Cardiac muscle cell (in vitro differentiated cells and primary cell): ENCODE measurements around the gene CHKA. TPM values are rescaled to one million over a fixed set of nuclear protein-coding genes. Genes with fewer than 3 reads are reported as not detected.
A peak's percentile ranks its signal among the peaks of the same experiment; 100 is the strongest.

ENCODE experiments used
- DNase-seq, 2 donors: peaks; one replicate each; pipeline versions ENCODE4 v3.0.0 to v3.0.0-alpha.2; 2010 to 2017; ENCODE audit warnings: low read depth in 1 of 2, low spot score in 1 of 2
- H3K27ac ChIP-seq: fragments of 200-600 bp; sonication (generic); 2 replicates; pipeline ENCODE4 v1.5.1; 2016
- H3K27me3 ChIP-seq: fragments of 200-600 bp; sonication (generic); 2 replicates; pipeline ENCODE4 v1.6.0; 2016; ENCODE audit warnings: control low read depth
- H3K36me3 ChIP-seq: fragments of 200-600 bp; sonication (generic); 2 replicates; pipeline ENCODE4 v1.5.1; 2016; ENCODE audit warnings: control low read depth
- H3K4me1 ChIP-seq: fragments of 200-600 bp; sonication (generic); 2 replicates; pipeline ENCODE4 v1.8.1; 2017; ENCODE audit warnings: low read depth, mild to moderate bottlenecking, mixed run types
- H3K4me3 ChIP-seq: fragments of 200-600 bp; sonication (generic); 2 replicates; pipeline ENCODE4 v1.5.1; 2016; ENCODE audit warnings: mild to moderate bottlenecking
- H3K9me3 ChIP-seq: fragments of 200-600 bp; sonication (generic); 2 replicates; pipeline ENCODE4 v1.5.1; 2017; ENCODE audit warnings: low read depth, mild to moderate bottlenecking, control low read depth
- polyA plus RNA-seq: library from polyadenylated mRNA; unstranded; fragments of >200 nt; fragmentation: Nextera tagmentation; extraction: Ambion mirVana; gene quantifications from 2 replicates; pipeline ENCODE4 v1.2.1, GENCODE V29; 2016
- total RNA-seq: library from RNA; depleted of rRNA; stranded (reverse); fragments of >200 nt; gene quantifications from 2 replicates; pipeline ENCODE4 v1.2.3, GENCODE V29; 2016
- TF ChIP-seq, protein P1 (sequence below): IDR thresholded peaks from 2 replicates; pipeline ENCODE4 v1.5.1; 2012; ENCODE audit warnings: low read depth, mild to moderate bottlenecking, low read length

Gene CHKA
- total and polyA plus RNA-seq, 2 experiments from 2014 or later = 37.6 to 143 TPM

DNA sequence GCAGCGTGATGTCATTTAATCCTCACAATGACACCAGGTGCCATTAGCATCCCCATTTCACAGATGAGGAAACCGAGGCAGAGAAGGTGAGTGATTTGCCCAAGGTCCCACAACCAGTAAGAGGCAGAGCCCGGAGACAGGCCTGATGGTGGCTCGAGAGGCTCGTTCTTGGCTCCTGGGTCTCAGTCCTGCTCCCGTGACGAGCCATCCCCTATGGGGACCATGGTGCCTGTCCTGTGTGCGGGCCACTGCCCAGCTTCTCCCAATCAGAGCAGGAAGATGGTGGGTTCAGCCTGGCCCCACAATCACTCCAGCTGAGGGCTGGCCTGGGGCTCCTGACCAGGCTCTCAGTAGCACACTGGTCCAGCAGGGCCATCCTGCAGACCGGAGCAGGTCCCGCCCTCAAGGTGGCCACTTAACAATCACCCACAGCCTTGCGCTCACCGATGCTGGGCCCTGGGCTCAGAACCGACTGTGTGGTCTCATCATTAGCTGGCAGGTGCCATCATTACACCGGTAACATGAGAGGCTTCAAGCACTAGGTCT, 107.5 kb downstream of the CHKA start:
- no peak for DNase-seq
- Histone ChIP-seq H3K4me3 (no peak overlapping the region), H3K27ac (no peak overlapping the region)

GRCh38 chr11:68012843-68013610, 108.2 kb downstream of the CHKA start:
- Histone ChIP-seq H3K27ac (no peak overlapping the region), H3K36me3 (no peaks in the 10 kb centered on the region), H3K4me3 (no peak overlapping the region), H3K27me3 (no peaks in the 10 kb centered on the region), H3K4me1 (peaks cover 7% of the 10 kb centered on the region), H3K9me3 (no peaks in the 10 kb centered on the region)
- peak in 1 of 2 donors; percentile 98 for DNase-seq
- TF ChIP-seq, protein P1, sequence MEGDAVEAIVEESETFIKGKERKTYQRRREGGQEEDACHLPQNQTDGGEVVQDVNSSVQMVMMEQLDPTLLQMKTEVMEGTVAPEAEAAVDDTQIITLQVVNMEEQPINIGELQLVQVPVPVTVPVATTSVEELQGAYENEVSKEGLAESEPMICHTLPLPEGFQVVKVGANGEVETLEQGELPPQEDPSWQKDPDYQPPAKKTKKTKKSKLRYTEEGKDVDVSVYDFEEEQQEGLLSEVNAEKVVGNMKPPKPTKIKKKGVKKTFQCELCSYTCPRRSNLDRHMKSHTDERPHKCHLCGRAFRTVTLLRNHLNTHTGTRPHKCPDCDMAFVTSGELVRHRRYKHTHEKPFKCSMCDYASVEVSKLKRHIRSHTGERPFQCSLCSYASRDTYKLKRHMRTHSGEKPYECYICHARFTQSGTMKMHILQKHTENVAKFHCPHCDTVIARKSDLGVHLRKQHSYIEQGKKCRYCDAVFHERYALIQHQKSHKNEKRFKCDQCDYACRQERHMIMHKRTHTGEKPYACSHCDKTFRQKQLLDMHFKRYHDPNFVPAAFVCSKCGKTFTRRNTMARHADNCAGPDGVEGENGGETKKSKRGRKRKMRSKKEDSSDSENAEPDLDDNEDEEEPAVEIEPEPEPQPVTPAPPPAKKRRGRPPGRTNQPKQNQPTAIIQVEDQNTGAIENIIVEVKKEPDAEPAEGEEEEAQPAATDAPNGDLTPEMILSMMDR = no peak

More for the DNA sequence above, 107.5 kb downstream of the CHKA start:
- H3K9me3 ChIP-seq = no peaks in the 10 kb centered on the region
- no peaks in the 10 kb centered on the region for H3K27me3 ChIP-seq
- no peaks in the 10 kb centered on the region for H3K36me3 ChIP-seq
- TF ChIP-seq, protein P1 = no peak
- peaks cover 7% of the 10 kb centered on the region for H3K4me1 ChIP-seq

DNA sequence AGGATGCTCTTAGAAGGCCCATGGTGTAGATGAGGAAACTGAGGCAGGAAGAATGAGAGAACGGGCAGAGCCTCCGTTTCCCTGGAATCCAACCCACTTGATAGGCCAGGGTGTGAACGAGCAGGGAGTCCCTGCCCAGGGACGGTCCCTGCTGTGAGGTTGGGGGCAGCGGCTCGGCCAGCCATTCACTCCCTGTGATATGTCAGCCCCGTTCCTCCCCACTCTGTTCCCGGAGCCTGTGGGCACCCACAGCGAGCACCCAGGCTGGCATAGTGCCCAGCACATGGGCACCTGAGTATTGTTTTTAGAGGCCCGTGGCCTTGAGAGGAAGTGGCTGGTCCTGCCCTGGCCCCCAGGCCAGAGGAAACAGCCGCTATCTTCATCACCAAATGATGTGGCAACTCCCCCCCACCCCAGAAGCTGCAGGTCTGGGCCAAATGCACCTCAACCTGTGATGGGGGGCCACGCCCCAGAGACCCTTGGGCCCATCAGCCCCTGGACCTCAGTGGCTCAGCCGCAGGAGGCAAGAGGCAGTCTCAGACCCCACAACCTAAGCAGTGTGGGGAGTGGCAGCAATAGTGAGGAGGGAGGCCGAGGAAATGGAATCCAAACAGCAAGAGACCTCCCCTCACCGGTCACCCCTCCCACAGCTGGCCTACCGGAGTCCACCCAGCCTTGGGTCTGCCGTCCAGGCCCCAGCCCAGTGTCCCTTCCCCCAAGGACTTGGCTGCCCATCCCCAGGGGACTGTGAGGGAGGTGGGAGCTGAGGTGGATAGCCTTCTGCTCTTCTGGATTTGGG, 108.9 kb downstream of the CHKA start:
- TF ChIP-seq, protein P1 = no peak
- no peak for DNase-seq
- Histone ChIP-seq H3K27me3 (no peaks in the 10 kb centered on the region), H3K4me3 (no peak overlapping the region), H3K4me1 (peaks cover 7% of the 10 kb centered on the region), H3K27ac (no peak overlapping the region), H3K9me3 (no peaks in the 10 kb centered on the region), H3K36me3 (no peaks in the 10 kb centered on the region)

DNA sequence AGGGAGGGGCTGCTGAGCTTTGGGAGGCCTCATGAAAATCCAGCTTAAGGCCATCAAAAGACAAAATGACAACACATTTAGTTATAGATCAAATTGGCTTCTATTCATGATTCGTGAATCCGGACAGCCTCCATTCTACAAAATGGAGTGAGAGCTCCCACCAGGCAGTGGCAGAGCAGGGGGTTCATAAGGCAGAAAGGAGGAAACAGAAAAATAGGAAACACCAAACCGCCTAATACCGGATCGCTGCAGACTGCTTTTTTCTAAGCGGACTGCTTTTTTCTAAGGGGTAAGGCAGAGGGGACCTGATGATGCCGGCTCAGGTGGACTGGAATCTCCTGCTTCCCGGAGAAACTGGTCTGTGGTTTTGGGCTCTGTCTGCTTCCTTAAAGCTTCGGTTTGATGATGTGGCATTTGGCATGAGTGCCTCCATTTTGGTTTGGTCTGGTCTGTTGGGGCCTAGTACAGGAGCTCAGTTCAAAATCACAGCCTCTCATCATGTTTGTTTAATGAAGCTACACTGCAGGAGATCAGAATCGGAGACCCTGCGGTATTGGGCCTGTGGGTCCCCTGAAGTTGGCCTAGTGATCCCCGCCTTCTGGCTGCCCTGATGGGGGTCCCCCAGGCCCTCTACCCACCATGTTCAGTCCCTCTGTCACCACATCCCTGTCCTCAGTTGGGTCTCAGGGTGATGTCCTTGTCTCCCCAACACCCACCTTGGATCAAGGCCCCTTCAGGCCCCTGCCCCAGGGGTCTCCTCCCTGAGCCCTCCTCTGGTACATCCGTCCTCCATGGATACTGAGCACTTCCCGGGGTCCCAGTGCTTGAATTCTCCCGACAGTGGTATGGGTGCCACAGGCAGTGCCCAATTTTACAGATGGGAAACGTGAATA, 109.9 kb downstream of the CHKA start:
- Histone ChIP-seq H3K9me3 (no peaks in the 10 kb centered on the region), H3K36me3 (no peaks in the 10 kb centered on the region), H3K27me3 (no peaks in the 10 kb centered on the region), H3K4me1 (peaks cover 7% of the 10 kb centered on the region), H3K27ac (no peak overlapping the region), H3K4me3 (no peak overlapping the region)
- TF ChIP-seq, protein P1 = no peak
- DNase-seq = no peak
